Measurements from ENCODE around the gene CAMK4. TPM values are rescaled to one million over a fixed set of nuclear protein-coding genes. Genes with fewer than 3 reads are reported as not detected.

The CAMK4 gene
- polyA plus RNA-seq, 1 donor from 2014 or later = 16.6 TPM

GRCh38 chr5:111245654-111246053 is 21.5 kb downstream of the CAMK4 start:
- H2AFZ ChIP-seq (ENCODE audit: low read depth, low read length) = no peak overlapping the region
- H3K9me2 ChIP-seq (ENCODE audit: insufficient read depth, low read length) = no peaks in the 10 kb centered on the region
- no peaks in the 10 kb centered on the region for H3K9me3 ChIP-seq (ENCODE audit: low read length)
- no peak overlapping the region for H3K4me2 ChIP-seq (ENCODE audit: low read length)
- H3K79me2 ChIP-seq (replicated peaks; ENCODE audit: insufficient read depth, low read length) = peaks cover 1% of the 10 kb centered on the region
- no peaks in the 10 kb centered on the region for H3K36me3 ChIP-seq (ENCODE audit: insufficient read depth, low read length)
- TF ChIP-seq CTCF (IDR thresholded peaks at IDR 0.05; ENCODE audit: poor library complexity, severe bottlenecking) (no peak), EZH2 (IDR thresholded peaks at IDR 0.05; ENCODE audit: borderline replicate concordance, insufficient read depth, low read length, poor library complexity, severe bottlenecking) (no peak), EP300 (conservative IDR thresholded peaks at IDR 0.05; ENCODE audit: poor library complexity, severe bottlenecking) (no peak), REST (IDR thresholded peaks at IDR 0.05; ENCODE audit: borderline replicate concordance) (no peak), POLR2AphosphoS5 (IDR thresholded peaks at IDR 0.05) (no peak), RAD21 (conservative IDR thresholded peaks at IDR 0.05) (no peak), SMC3 (conservative IDR thresholded peaks at IDR 0.05; ENCODE audit: poor library complexity) (no peak), MXI1 (conservative IDR thresholded peaks at IDR 0.05; ENCODE audit: poor library complexity, severe bottlenecking) (no peak)
- H3K27me3 ChIP-seq (ENCODE audit: insufficient read depth, low read depth, low read length) = no peaks in the 10 kb centered on the region
- H3K27ac ChIP-seq (ENCODE audit: low read length) = no peak overlapping the region
- no peaks in the 10 kb centered on the region for H3F3A ChIP-seq (ENCODE audit: insufficient read depth, low read length, poor library complexity, severe bottlenecking)
- no peak overlapping the region for H3K4me3 ChIP-seq (ENCODE audit: low read length)
- no peaks in the 10 kb centered on the region for H4K20me1 ChIP-seq (ENCODE audit: insufficient read depth)
- H3K9ac ChIP-seq (ENCODE audit: low read length) = no peak overlapping the region

- no peaks in the 10 kb centered on the region for H3K36me3 ChIP-seq (ENCODE audit: insufficient read depth, low read length)
- H2AFZ ChIP-seq (ENCODE audit: low read depth, low read length) = no peak overlapping the region
- no peak overlapping the region for H3K9ac ChIP-seq (ENCODE audit: low read length)
- H3K27ac ChIP-seq (ENCODE audit: low read length) = no peak overlapping the region
- H3K4me3 ChIP-seq (ENCODE audit: low read length) = no peak overlapping the region
- H3K4me2 ChIP-seq (ENCODE audit: low read length) = no peak overlapping the region
- H3K79me2 ChIP-seq (replicated peaks; ENCODE audit: insufficient read depth, low read length) = no peaks in the 10 kb centered on the region
- no peak for TF ChIP-seq RAD21 (conservative IDR thresholded peaks at IDR 0.05)
- no peak for TF ChIP-seq TAF1 (IDR thresholded peaks at IDR 0.05; ENCODE audit: low read depth)
- no peak for TF ChIP-seq EZH2 (IDR thresholded peaks at IDR 0.05; ENCODE audit: borderline replicate concordance, insufficient read depth, low read length, poor library complexity, severe bottlenecking)
- no peak for TF ChIP-seq MXI1 (conservative IDR thresholded peaks at IDR 0.05; ENCODE audit: poor library complexity, severe bottlenecking)
- no peak for TF ChIP-seq CTCF (IDR thresholded peaks at IDR 0.05; ENCODE audit: poor library complexity, severe bottlenecking)
- TF ChIP-seq SMC3 (conservative IDR thresholded peaks at IDR 0.05; ENCODE audit: poor library complexity) = no peak
- no peaks in the 10 kb centered on the region for H3F3A ChIP-seq (ENCODE audit: insufficient read depth, low read length, poor library complexity, severe bottlenecking)
- no peaks in the 10 kb centered on the region for H3K27me3 ChIP-seq (ENCODE audit: insufficient read depth, low read depth, low read length)
- H3K9me2 ChIP-seq (ENCODE audit: insufficient read depth, low read length) = no peaks in the 10 kb centered on the region
- H4K20me1 ChIP-seq (ENCODE audit: insufficient read depth) = no peaks in the 10 kb centered on the region
- H3K9me3 ChIP-seq (ENCODE audit: low read length) = no peaks in the 10 kb centered on the region
Observed at GRCh38 chr5:111246459-111246858, 22.3 kb downstream of the CAMK4 start.

All from neural cell (in vitro differentiated cells).